CD8-positive, alpha-beta memory T cell (primary cell): Measurements from ENCODE around the gene TMEM128. TPM values are rescaled to one million over a fixed set of nuclear protein-coding genes. Genes with fewer than 3 reads are reported as not detected.
"Not testable (repeated sequence)": the region's sequence is repeated elsewhere in the genome, so short reads cannot be mapped to it uniquely, and the experiment has no call there.

Experiments used
- CTCF ChIA-PET: fragments of 350-600 bp; sonication (Branson Sonifier 250); formaldehyde crosslinking; loops from one replicate; lab custom pipeline; 2021; ENCODE audit warnings: antibody characterized with exemption; lab: Charles Lee
- POLR2A ChIA-PET: fragments of 350-600 bp; sonication (Branson Sonifier 250); formaldehyde crosslinking; loops from one replicate; lab custom pipeline; 2021; ENCODE audit warnings: antibody characterized with exemption; lab: Charles Lee
- DNase-seq, 5 donors: peaks; one replicate each; pipeline versions ENCODE4 v3.0.0 to v3.0.0-alpha.2; 2020 to 2022; ENCODE audit warnings: mixed read lengths in 1 of 5
- H3K27ac ChIP-seq: one replicate; pipeline ENCODE4 v1.7.0; 2013; ENCODE audit warnings: low read depth, mild to moderate bottlenecking, low read length, moderate library complexity
- H3K27me3 ChIP-seq: 2 replicates; pipeline ENCODE4 v1.7.0; 2013; ENCODE audit warnings: low read length, mild to moderate bottlenecking; ENCODE audit not compliant: insufficient read depth, poor library complexity, severe bottlenecking
- H3K36me3 ChIP-seq: 2 replicates; pipeline ENCODE4 v1.7.0; 2013; ENCODE audit warnings: mild to moderate bottlenecking, low read length, moderate library complexity; ENCODE audit not compliant: insufficient read depth
- H3K4me1 ChIP-seq: 2 replicates; pipeline ENCODE4 v1.7.0; 2013; ENCODE audit warnings: mild to moderate bottlenecking, low read length, moderate library complexity; ENCODE audit not compliant: insufficient read depth
- H3K4me3 ChIP-seq: 2 replicates; pipeline ENCODE4 v1.7.0; 2013; ENCODE audit warnings: mild to moderate bottlenecking, low read length
- H3K9me3 ChIP-seq: 2 replicates; pipeline ENCODE4 v1.7.0; 2013; ENCODE audit warnings: mild to moderate bottlenecking, low read length
- H3K27ac Mint-ChIP-seq, 8 donors: one replicate each; pipeline ENCODE4 v1.8.0; 2020 to 2021; ENCODE audit warnings: mixed read lengths in 8 of 8, mild to moderate bottlenecking in 6 of 8, inconsistent platforms in 3 of 8, moderate library complexity in 3 of 8
- H3K27me3 Mint-ChIP-seq, 2 donors: one replicate each; pipeline ENCODE4 v1.8.0; 2020 to 2021; ENCODE audit warnings: mixed read lengths in 2 of 2, mild to moderate bottlenecking in 1 of 2, moderate library complexity in 1 of 2
- H3K36me3 Mint-ChIP-seq, 3 donors: one replicate each; pipeline ENCODE4 v1.8.0; 2020 to 2021; ENCODE audit warnings: mixed read lengths in 3 of 3, inconsistent platforms in 1 of 3, mild to moderate bottlenecking in 1 of 3
- H3K4me1 Mint-ChIP-seq, 3 donors: one replicate each; pipeline ENCODE4 v1.8.0; 2020 to 2021; ENCODE audit warnings: mixed read lengths in 3 of 3, inconsistent platforms in 1 of 3, mild to moderate bottlenecking in 1 of 3
- H3K4me3 Mint-ChIP-seq, 7 donors: one replicate each; pipeline ENCODE4 v1.8.0; 2020 to 2021; ENCODE audit warnings: mixed read lengths in 7 of 7, mild to moderate bottlenecking in 6 of 7, moderate library complexity in 4 of 7, inconsistent platforms in 2 of 7
- H3K9me3 Mint-ChIP-seq, 5 donors: one replicate each; pipeline ENCODE4 v1.8.0; 2020 to 2022; ENCODE audit warnings: mixed read lengths in 5 of 5, mild to moderate bottlenecking in 3 of 5, moderate library complexity in 2 of 5, inconsistent platforms in 1 of 5
- polyA plus RNA-seq: library from polyadenylated mRNA; unstranded; fragments of 300-500 nt; fragmentation: Illumina TruSeq; gene quantifications from one replicate; pipeline ENCODE4 v1.2.3, GENCODE V29; 2021
- total RNA-seq, 2 experiments: library from RNA; stranded (reverse); gene quantifications; one replicate each; pipeline ENCODE4 v1.2.3, GENCODE V29; 2021

Gene TMEM128
- total and polyA plus RNA-seq, 3 experiments from 2014 or later = 24.1 to 46.4 (median 26.6) TPM

DNA sequence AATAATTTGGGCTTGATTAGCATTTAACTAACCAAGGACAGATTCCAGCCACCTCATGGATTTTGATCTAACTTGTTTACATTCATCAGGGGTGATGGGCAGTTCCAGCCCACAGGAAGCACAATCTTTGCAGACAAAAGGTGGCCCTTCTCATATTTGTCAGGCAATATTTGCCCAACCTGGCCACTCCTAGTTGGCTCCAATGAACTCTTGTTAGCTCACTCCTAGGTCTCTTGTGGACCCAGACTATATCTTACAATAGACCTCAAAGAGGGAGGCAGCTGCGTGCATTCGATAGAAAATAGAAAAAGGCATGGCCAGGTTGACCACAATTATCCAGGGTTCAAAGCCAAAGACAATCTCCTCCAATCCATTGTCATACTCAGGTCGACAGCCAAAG is 59.5 kb downstream of the TMEM128 start:
- H3K36me3 Mint-ChIP-seq, H3K9me3 ChIP-seq, CTCF ChIA-PET, POLR2A ChIA-PET, H3K4me3 Mint-ChIP-seq, H3K9me3 Mint-ChIP-seq, H3K4me3 ChIP-seq, H3K4me1 ChIP-seq, DNase-seq, H3K27me3 ChIP-seq, H3K36me3 ChIP-seq, H3K27ac Mint-ChIP-seq, H3K4me1 Mint-ChIP-seq, H3K27ac ChIP-seq: not testable (repeated sequence)
- peaks cover 27 to 64% of the 10 kb centered on the region in 2 donors for H3K27me3 Mint-ChIP-seq

Other genes with a start within 250 kb of the TMEM128 start
- not detected for gene OTOP1, start 21.3 kb downstream of the TMEM128 start, total RNA-seq
- not detected for gene OTOP1, start 21.3 kb downstream of the TMEM128 start, polyA plus RNA-seq
- 100 to 1,000 TPM in 1 of 2 experiments, 10 to 100 TPM in 1; 95.8 to 103 TPM for gene LYAR, start 41.9 kb upstream of the TMEM128 start, total RNA-seq
- 187 TPM for gene LYAR, start 41.9 kb upstream of the TMEM128 start, polyA plus RNA-seq
- gene ZBTB49, start 42.0 kb upstream of the TMEM128 start, total RNA-seq = 1 to 10 TPM; 7.9 to 8.7 TPM
- gene ZBTB49, start 42.0 kb upstream of the TMEM128 start, polyA plus RNA-seq = 10.5 TPM
- 10 to 100 TPM; 15.1 to 16.3 TPM for gene NSG1, start 138.9 kb upstream of the TMEM128 start, total RNA-seq
- 49.8 TPM for gene NSG1, start 138.9 kb upstream of the TMEM128 start, polyA plus RNA-seq